H9 (cell line): ENCODE data around the gene DCHS2. TPM values are rescaled to one million over a fixed set of nuclear protein-coding genes. Genes with fewer than 3 reads are reported as not detected.
A peak's percentile ranks its signal among the peaks of the same experiment; 100 is the strongest.

ENCODE experiments used
- DNase-seq: peaks from one replicate; pipeline ENCODE4 v3.0.0-alpha.2; 2017
- H2AFZ ChIP-seq: one replicate; pipeline ENCODE4 v1.6.1; 2013; ENCODE audit warnings: mild to moderate bottlenecking, low read length, control low read depth, moderate library complexity
- H2AK5ac ChIP-seq: 2 replicates; pipeline ENCODE4 v1.6.1; 2013; ENCODE audit warnings: low read length, control low read depth, mixed read lengths; ENCODE audit not compliant: insufficient read length
- H2BK120ac ChIP-seq: one replicate; pipeline ENCODE4 v1.6.1; 2013; ENCODE audit warnings: low read depth, mild to moderate bottlenecking, low read length, control low read depth, inconsistent platforms; ENCODE audit not compliant: poor library complexity, severe bottlenecking
- H2BK12ac ChIP-seq: 2 replicates; pipeline ENCODE4 v1.6.1; 2013; ENCODE audit warnings: low read length, control low read depth, mixed read lengths, low read depth; ENCODE audit not compliant: insufficient read length
- H2BK15ac ChIP-seq: 2 replicates; pipeline ENCODE4 v1.6.1; 2013; ENCODE audit warnings: low read depth, low read length, control low read depth
- H2BK20ac ChIP-seq: one replicate; pipeline ENCODE4 v1.6.1; 2013; ENCODE audit warnings: low read depth, mild to moderate bottlenecking, low read length, control low read depth, inconsistent platforms; ENCODE audit not compliant: poor library complexity, severe bottlenecking
- H2BK5ac ChIP-seq: 2 replicates; pipeline ENCODE4 v1.6.1; 2013; ENCODE audit warnings: low read length, control low read depth, mixed read lengths; ENCODE audit not compliant: insufficient read length
- H3K14ac ChIP-seq: 2 replicates; pipeline ENCODE4 v1.6.1; 2013; ENCODE audit warnings: low read length, control low read depth; ENCODE audit not compliant: insufficient read depth
- H3K18ac ChIP-seq: 2 replicates; pipeline ENCODE4 v1.6.1; 2013; ENCODE audit warnings: low read depth, mild to moderate bottlenecking, mixed read lengths, low read length, control low read depth; ENCODE audit not compliant: insufficient read length
- H3K23ac ChIP-seq: 2 replicates; pipeline ENCODE4 v1.6.1; 2013; ENCODE audit warnings: low read length, control low read depth, mixed read lengths, low read depth; ENCODE audit not compliant: insufficient read length
- H3K23me2 ChIP-seq: 2 replicates; pipeline ENCODE4 v1.6.1; 2013; ENCODE audit warnings: low read depth, mild to moderate bottlenecking, mixed read lengths, low read length, control low read depth; ENCODE audit not compliant: insufficient read length, poor library complexity, severe bottlenecking
- H3K27ac ChIP-seq: 2 replicates; pipeline ENCODE4 v1.5.1; 2013; ENCODE audit warnings: low read length, control low read depth, mixed read lengths, low read depth; ENCODE audit not compliant: insufficient read length
- H3K27me3 ChIP-seq: 2 replicates; pipeline ENCODE4 v1.6.1; 2013; ENCODE audit warnings: low read length, control low read depth, inconsistent platforms; ENCODE audit not compliant: insufficient read depth
- H3K4ac ChIP-seq: 2 replicates; pipeline ENCODE4 v1.6.1; 2013; ENCODE audit warnings: low read depth, mild to moderate bottlenecking, control low read depth, inconsistent platforms, low read length, moderate library complexity
- H3K4me1 ChIP-seq: 2 replicates; pipeline ENCODE4 v1.6.1; 2013; ENCODE audit warnings: low read length, control low read depth, inconsistent platforms; ENCODE audit not compliant: insufficient read depth
- H3K4me2 ChIP-seq: 2 replicates; pipeline ENCODE4 v1.6.1; 2013; ENCODE audit warnings: low read length, control low read depth, mixed read lengths; ENCODE audit not compliant: insufficient read length, insufficient read depth
- H3K56ac ChIP-seq: 2 replicates; pipeline ENCODE4 v1.6.1; 2013; ENCODE audit warnings: low read depth, mild to moderate bottlenecking, mixed read lengths, low read length, control low read depth; ENCODE audit not compliant: insufficient read length
- H3K79me1 ChIP-seq: 2 replicates; pipeline ENCODE4 v1.6.1; 2013; ENCODE audit warnings: low read depth, mild to moderate bottlenecking, moderate library complexity, low read length, control low read depth, inconsistent platforms; ENCODE audit not compliant: insufficient read depth, poor library complexity, severe bottlenecking
- H3K79me2 ChIP-seq: 2 replicates; pipeline ENCODE4 v1.6.1; 2013; ENCODE audit warnings: low read length, control low read depth, inconsistent platforms; ENCODE audit not compliant: insufficient read depth
- H3K9ac ChIP-seq: 2 replicates; pipeline ENCODE4 v1.6.1; 2013; ENCODE audit warnings: low read length, control low read depth, mixed read lengths; ENCODE audit not compliant: insufficient read length; ENCODE audit errors: extremely low read depth
- H3K9me3 ChIP-seq: one replicate; pipeline ENCODE4 v1.6.1; 2013; ENCODE audit warnings: low read depth, low read length, inconsistent platforms; ENCODE audit not compliant: control insufficient read depth
- H3T11ph ChIP-seq: one replicate; pipeline ENCODE4 v1.6.1; 2013; ENCODE audit warnings: mild to moderate bottlenecking, low read length, control low read depth, inconsistent platforms
- H4K20me1 ChIP-seq: one replicate; pipeline ENCODE4 v1.6.1; 2013; ENCODE audit not compliant: control insufficient read depth, insufficient read length, insufficient read depth
- H4K5ac ChIP-seq: 2 replicates; pipeline ENCODE4 v1.6.1; 2013; ENCODE audit warnings: low read depth, mild to moderate bottlenecking, mixed read lengths, low read length, control low read depth; ENCODE audit not compliant: insufficient read length
- H4K8ac ChIP-seq: replicated peaks from 2 replicates; pipeline ENCODE4 v1.6.1; 2013; ENCODE audit warnings: low read length, control low read depth, mixed read lengths, low read depth; ENCODE audit not compliant: insufficient read length
- H4K91ac ChIP-seq: 2 replicates; pipeline ENCODE4 v1.6.1; 2013; ENCODE audit warnings: low read depth, mild to moderate bottlenecking, moderate library complexity, mixed read lengths, low read length, control low read depth; ENCODE audit not compliant: insufficient read length
- H3K27ac Mint-ChIP-seq, 3 experiments: 2 replicates in 2 of 3; 3 replicates in 1 of 3; pipeline ENCODE4 v1.8.0; 2020 to 2021; ENCODE audit warnings: mixed read lengths in 3 of 3, mild to moderate bottlenecking in 1 of 3, moderate library complexity in 1 of 3
- H3K27me3 Mint-ChIP-seq: 2 replicates; pipeline ENCODE4 v1.8.0; 2021; ENCODE audit warnings: low read depth, mild to moderate bottlenecking, moderate library complexity, mixed read lengths
- H3K36me3 Mint-ChIP-seq, 3 experiments: 2 replicates in 2 of 3; 3 replicates in 1 of 3; pipeline ENCODE4 v1.8.0; 2020 to 2021; ENCODE audit warnings: low read depth in 3 of 3, mixed read lengths in 3 of 3; ENCODE audit not compliant: insufficient read depth in 1 of 3
- H3K4me1 Mint-ChIP-seq, 2 experiments: 2 replicates each; pipeline ENCODE4 v1.8.0; 2020; ENCODE audit warnings: mixed read lengths in 2 of 2
- H3K4me3 Mint-ChIP-seq, 2 experiments: 2 replicates in 1 of 2; 3 replicates in 1 of 2; pipeline ENCODE4 v1.8.0; 2020 to 2021; ENCODE audit warnings: mild to moderate bottlenecking in 2 of 2, mixed read lengths in 2 of 2, moderate library complexity in 1 of 2
- H3K9me3 Mint-ChIP-seq, 2 experiments: 2 replicates in 1 of 2; 3 replicates in 1 of 2; pipeline ENCODE4 v1.8.0; 2020; ENCODE audit warnings: mild to moderate bottlenecking in 2 of 2, mixed read lengths in 2 of 2, moderate library complexity in 1 of 2
- WGBS: extraction: QIAGEN DNeasy Blood & Tissue Kit; methylation state at CpG from one replicate; pipeline ENCODE4 v1.1.7; 2013; ENCODE audit warnings: missing lambda C conversion rate, low lambda C conversion rate, mixed read lengths; ENCODE audit not compliant: insufficient read length; ENCODE audit errors: extremely low coverage; 5-methylcytosine and 5-hydroxymethylcytosine counted together
- total RNA-seq: library from RNA; stranded (reverse); gene quantifications from 2 replicates; pipeline ENCODE4 v1.2.1, GENCODE V29; 2021
- TF ChIP-seq, protein P1 (sequence below): fragments of 200-600 bp; sonication (generic); conservative IDR thresholded peaks from 3 replicates; pipeline ENCODE4 v1.8.0; 2021; ENCODE audit warnings: antibody characterized with exemption, mild to moderate bottlenecking

DCHS2 gene
- total RNA-seq, 1 experiment from 2014 or later = 0.57 TPM

DNA sequence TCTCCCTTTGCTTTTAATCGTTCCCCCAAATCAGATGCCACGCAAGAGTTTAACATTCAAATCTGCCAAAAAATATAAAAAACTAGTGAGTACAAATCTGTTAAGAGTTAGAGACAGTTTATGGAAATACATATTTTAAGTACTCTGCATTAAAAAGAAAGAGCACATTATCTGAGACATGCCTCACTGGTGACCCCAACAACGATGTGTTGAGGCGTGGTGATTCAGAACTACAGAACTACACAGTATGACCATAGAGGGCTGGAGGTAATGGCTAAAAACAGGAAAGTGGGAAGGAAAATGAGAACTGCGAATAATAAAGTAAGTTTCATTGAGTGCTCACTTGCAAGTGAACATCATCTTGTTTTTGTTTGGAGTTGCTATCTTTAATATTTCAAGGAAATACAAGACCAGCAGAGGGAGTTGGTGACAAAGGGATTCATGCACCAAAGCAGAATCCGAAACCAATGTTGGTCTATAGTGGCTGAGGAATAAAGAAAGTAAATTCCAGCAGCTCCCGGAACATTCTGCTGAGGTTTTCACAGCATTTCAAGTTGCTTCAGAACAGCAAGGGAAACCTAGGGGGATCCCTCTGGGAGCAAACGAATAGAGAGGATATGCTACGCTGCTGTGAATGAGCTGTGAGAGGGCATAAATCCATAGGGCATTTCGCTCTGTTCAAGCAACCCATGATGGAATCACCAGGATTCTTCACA, 92.2 kb downstream of the DCHS2 start:
- Histone ChIP-seq H3K27ac (no peak overlapping the region), H3K4me1 (no peaks in the 10 kb centered on the region), H4K8ac (no peak overlapping the region), H2BK15ac (no peak overlapping the region), H3K27me3 (no peaks in the 10 kb centered on the region), H4K20me1 (no peaks in the 10 kb centered on the region), H2BK12ac (no peak overlapping the region), H2AFZ (no peak overlapping the region), H3K14ac (no peak overlapping the region), H4K5ac (no peak overlapping the region), H3K9me3 (no peaks in the 10 kb centered on the region), H3K79me2 (no peaks in the 10 kb centered on the region), H2BK20ac (no peak overlapping the region), H3K56ac (no peak overlapping the region), H3K23me2 (no peaks in the 10 kb centered on the region), H3T11ph (no peak overlapping the region), H2BK120ac (no peak overlapping the region), H2AK5ac (no peak overlapping the region), H3K79me1 (no peaks in the 10 kb centered on the region), H2BK5ac (no peak overlapping the region), H3K9ac (no peak overlapping the region), H3K4ac (no peak overlapping the region), H3K4me2 (no peak overlapping the region), H3K18ac (no peak overlapping the region), H3K23ac (no peak overlapping the region), H4K91ac (no peak overlapping the region)
- Mint-ChIP-seq H3K36me3 (no peaks in the 10 kb centered on the region), H3K4me1 (no peaks in the 10 kb centered on the region), H3K4me3 (no peak overlapping the region), H3K27ac (no peak overlapping the region; a peak in 1 of 7 replicates), H3K27me3 (no peaks in the 10 kb centered on the region), H3K9me3 (no peaks in the 10 kb centered on the region; a peak in 1 of 5 replicates)
- WGBS = no CpG with 5 or more reads among the region's 10 CpGs
- TF ChIP-seq, protein P1, sequence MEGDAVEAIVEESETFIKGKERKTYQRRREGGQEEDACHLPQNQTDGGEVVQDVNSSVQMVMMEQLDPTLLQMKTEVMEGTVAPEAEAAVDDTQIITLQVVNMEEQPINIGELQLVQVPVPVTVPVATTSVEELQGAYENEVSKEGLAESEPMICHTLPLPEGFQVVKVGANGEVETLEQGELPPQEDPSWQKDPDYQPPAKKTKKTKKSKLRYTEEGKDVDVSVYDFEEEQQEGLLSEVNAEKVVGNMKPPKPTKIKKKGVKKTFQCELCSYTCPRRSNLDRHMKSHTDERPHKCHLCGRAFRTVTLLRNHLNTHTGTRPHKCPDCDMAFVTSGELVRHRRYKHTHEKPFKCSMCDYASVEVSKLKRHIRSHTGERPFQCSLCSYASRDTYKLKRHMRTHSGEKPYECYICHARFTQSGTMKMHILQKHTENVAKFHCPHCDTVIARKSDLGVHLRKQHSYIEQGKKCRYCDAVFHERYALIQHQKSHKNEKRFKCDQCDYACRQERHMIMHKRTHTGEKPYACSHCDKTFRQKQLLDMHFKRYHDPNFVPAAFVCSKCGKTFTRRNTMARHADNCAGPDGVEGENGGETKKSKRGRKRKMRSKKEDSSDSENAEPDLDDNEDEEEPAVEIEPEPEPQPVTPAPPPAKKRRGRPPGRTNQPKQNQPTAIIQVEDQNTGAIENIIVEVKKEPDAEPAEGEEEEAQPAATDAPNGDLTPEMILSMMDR = peak; percentile 51; the same call in 2 of the 3 replicates
- no peak for DNase-seq
